ENCODE results near the gene EGFR.

EGFR gene

GRCh38 chr7:54996391-54996790, 22.4 kb upstream of the EGFR start:
- no peak overlapping the region for H3K4me3 ChIP-seq (ENCODE audit: low read length, poor library complexity, severe bottlenecking)
- H3K9me2 ChIP-seq (replicated peaks; ENCODE audit: low read depth, low read length) = no peaks in the 10 kb centered on the region
- H3K4me2 ChIP-seq (ENCODE audit: low read depth, low read length, poor library complexity, severe bottlenecking) = no peak overlapping the region
- no peaks in the 10 kb centered on the region for H4K20me1 ChIP-seq (ENCODE audit: insufficient read depth, low read length, poor library complexity, severe bottlenecking)
- no peaks in the 10 kb centered on the region for H3F3A ChIP-seq (ENCODE audit: low read depth)
- H2AFZ ChIP-seq (ENCODE audit: low read length) = no peak overlapping the region
- no peaks in the 10 kb centered on the region for H3K9me3 ChIP-seq (ENCODE audit: insufficient read depth, low read depth, low read length)
- H3K79me2 ChIP-seq (ENCODE audit: insufficient read depth, low read length) = no peaks in the 10 kb centered on the region
- no peak overlapping the region for H3K9ac ChIP-seq (ENCODE audit: low read depth, low read length, poor library complexity, severe bottlenecking)
- no peaks in the 10 kb centered on the region for H3K4me1 ChIP-seq (ENCODE audit: insufficient read depth, low read length, poor library complexity, severe bottlenecking)
- no peak for TF ChIP-seq EZH2phosphoT487 (IDR thresholded peaks at IDR 0.05; ENCODE audit: borderline replicate concordance)
- TF ChIP-seq, protein P1, sequence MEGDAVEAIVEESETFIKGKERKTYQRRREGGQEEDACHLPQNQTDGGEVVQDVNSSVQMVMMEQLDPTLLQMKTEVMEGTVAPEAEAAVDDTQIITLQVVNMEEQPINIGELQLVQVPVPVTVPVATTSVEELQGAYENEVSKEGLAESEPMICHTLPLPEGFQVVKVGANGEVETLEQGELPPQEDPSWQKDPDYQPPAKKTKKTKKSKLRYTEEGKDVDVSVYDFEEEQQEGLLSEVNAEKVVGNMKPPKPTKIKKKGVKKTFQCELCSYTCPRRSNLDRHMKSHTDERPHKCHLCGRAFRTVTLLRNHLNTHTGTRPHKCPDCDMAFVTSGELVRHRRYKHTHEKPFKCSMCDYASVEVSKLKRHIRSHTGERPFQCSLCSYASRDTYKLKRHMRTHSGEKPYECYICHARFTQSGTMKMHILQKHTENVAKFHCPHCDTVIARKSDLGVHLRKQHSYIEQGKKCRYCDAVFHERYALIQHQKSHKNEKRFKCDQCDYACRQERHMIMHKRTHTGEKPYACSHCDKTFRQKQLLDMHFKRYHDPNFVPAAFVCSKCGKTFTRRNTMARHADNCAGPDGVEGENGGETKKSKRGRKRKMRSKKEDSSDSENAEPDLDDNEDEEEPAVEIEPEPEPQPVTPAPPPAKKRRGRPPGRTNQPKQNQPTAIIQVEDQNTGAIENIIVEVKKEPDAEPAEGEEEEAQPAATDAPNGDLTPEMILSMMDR (conservative IDR thresholded peaks at IDR 0.05; ENCODE audit: low read length) = no peak
- H3K27me3 ChIP-seq (ENCODE audit: insufficient read depth, low read length, poor library complexity, severe bottlenecking) = no peaks in the 10 kb centered on the region
- no peaks in the 10 kb centered on the region for H3K36me3 ChIP-seq (ENCODE audit: insufficient read depth, low read length)

DNA sequence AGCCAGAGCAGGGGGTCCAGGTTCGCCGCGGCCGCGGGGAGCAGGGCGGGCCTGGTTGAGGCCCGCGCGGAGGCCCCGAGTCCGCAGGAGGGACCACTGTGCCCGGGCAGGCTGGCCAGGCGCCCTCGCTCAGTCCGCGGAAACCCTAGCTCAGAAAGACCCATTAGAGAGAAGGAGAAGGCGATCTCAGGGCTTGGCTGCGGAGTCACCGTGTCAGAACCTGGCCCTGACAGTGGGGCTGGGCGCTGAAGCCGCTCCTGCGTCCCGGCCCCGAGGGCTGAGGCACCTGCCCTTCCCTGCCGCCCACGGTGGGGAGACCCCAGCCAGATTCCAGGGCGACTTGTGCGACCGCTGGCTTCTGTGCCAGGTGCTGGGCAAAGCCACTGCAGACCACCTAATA, 14.2 kb upstream of the EGFR start:
- Histone ChIP-seq H3K9ac (ENCODE audit: low read depth, low read length, poor library complexity, severe bottlenecking) (no peak overlapping the region), H3K9me3 (ENCODE audit: insufficient read depth, low read depth, low read length) (peaks cover 4% of the 10 kb centered on the region; the same call in 1 of the 2 replicates), H3K9me2 (replicated peaks; ENCODE audit: low read depth, low read length) (no peaks in the 10 kb centered on the region), H3K4me3 (ENCODE audit: low read length, poor library complexity, severe bottlenecking) (no peak overlapping the region), H4K20me1 (ENCODE audit: insufficient read depth, low read length, poor library complexity, severe bottlenecking) (no peaks in the 10 kb centered on the region), H3K79me2 (ENCODE audit: insufficient read depth, low read length) (no peaks in the 10 kb centered on the region), H3K36me3 (ENCODE audit: insufficient read depth, low read length) (no peaks in the 10 kb centered on the region), H3F3A (ENCODE audit: low read depth) (no peaks in the 10 kb centered on the region), H3K4me2 (ENCODE audit: low read depth, low read length, poor library complexity, severe bottlenecking) (no peak overlapping the region), H3K4me1 (ENCODE audit: insufficient read depth, low read length, poor library complexity, severe bottlenecking) (no peaks in the 10 kb centered on the region), H2AFZ (ENCODE audit: low read length) (no peak overlapping the region), H3K27me3 (ENCODE audit: insufficient read depth, low read length, poor library complexity, severe bottlenecking) (no peaks in the 10 kb centered on the region)
- no peak for TF ChIP-seq EZH2phosphoT487 (IDR thresholded peaks at IDR 0.05; ENCODE audit: borderline replicate concordance)
- TF ChIP-seq, protein P1 (conservative IDR thresholded peaks at IDR 0.05; ENCODE audit: low read length) = no peak

GRCh38 chr7:55005241-55005851, 13.5 kb upstream of the EGFR start:
- TF ChIP-seq EZH2phosphoT487 (IDR thresholded peaks at IDR 0.05; ENCODE audit: borderline replicate concordance) = no peak
- TF ChIP-seq, protein P1 (conservative IDR thresholded peaks at IDR 0.05; ENCODE audit: low read length) = no peak
- H3F3A ChIP-seq (ENCODE audit: low read depth) = no peaks in the 10 kb centered on the region
- H2AFZ ChIP-seq (ENCODE audit: low read length) = no peak overlapping the region
- H3K36me3 ChIP-seq (ENCODE audit: insufficient read depth, low read length) = no peaks in the 10 kb centered on the region
- H3K9ac ChIP-seq (ENCODE audit: low read depth, low read length, poor library complexity, severe bottlenecking) = no peak overlapping the region
- no peak overlapping the region for H3K4me3 ChIP-seq (ENCODE audit: low read length, poor library complexity, severe bottlenecking)
- no peak overlapping the region for H3K4me2 ChIP-seq (ENCODE audit: low read depth, low read length, poor library complexity, severe bottlenecking)
- H3K9me3 ChIP-seq (ENCODE audit: insufficient read depth, low read depth, low read length) = peaks cover 4% of the 10 kb centered on the region; the same call in 1 of the 2 replicates
- no peaks in the 10 kb centered on the region for H3K27me3 ChIP-seq (ENCODE audit: insufficient read depth, low read length, poor library complexity, severe bottlenecking)
- H3K79me2 ChIP-seq (ENCODE audit: insufficient read depth, low read length) = no peaks in the 10 kb centered on the region
- no peaks in the 10 kb centered on the region for H3K4me1 ChIP-seq (ENCODE audit: insufficient read depth, low read length, poor library complexity, severe bottlenecking)
- H4K20me1 ChIP-seq (ENCODE audit: insufficient read depth, low read length, poor library complexity, severe bottlenecking) = no peaks in the 10 kb centered on the region
- no peaks in the 10 kb centered on the region for H3K9me2 ChIP-seq (replicated peaks; ENCODE audit: low read depth, low read length)

All from Loucy (cell line).